ENCODE data around the gene HRC.

The HRC gene

DNA sequence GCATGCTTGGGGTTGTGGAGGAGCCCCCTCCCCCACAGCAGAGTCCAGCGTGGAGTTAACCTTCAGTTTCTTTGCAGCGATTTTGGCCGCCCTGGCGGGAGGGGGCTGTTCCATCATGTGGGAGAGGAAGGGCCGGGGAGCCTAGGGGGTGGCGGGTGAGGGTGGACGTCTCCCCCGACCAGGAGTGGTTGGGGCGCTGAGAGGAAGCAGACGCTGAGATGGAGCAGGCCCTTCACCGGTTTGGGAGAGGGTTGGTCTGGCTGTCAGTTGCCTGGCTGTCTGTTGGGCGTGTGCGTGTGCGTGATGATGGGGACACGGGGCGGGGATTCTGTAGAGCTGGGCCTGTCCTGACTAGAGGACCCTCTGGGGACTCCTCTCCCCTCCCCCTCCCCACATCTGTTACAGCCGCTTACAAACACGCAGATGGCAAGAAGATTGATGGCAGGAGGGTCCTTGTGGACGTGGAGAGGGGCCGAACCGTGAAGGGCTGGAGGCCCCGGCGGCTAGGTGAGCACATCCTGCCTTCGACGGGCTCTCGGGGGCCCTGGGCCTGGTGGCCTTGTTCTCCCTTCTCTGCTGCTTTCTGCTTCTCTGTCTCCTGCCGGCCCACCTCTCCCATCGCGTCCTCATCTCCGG, 50.8 kb downstream of the HRC start:
- no peak overlapping the region for H3K4me3 ChIP-seq (ENCODE audit: low read length)
- TF ChIP-seq, protein P1, sequence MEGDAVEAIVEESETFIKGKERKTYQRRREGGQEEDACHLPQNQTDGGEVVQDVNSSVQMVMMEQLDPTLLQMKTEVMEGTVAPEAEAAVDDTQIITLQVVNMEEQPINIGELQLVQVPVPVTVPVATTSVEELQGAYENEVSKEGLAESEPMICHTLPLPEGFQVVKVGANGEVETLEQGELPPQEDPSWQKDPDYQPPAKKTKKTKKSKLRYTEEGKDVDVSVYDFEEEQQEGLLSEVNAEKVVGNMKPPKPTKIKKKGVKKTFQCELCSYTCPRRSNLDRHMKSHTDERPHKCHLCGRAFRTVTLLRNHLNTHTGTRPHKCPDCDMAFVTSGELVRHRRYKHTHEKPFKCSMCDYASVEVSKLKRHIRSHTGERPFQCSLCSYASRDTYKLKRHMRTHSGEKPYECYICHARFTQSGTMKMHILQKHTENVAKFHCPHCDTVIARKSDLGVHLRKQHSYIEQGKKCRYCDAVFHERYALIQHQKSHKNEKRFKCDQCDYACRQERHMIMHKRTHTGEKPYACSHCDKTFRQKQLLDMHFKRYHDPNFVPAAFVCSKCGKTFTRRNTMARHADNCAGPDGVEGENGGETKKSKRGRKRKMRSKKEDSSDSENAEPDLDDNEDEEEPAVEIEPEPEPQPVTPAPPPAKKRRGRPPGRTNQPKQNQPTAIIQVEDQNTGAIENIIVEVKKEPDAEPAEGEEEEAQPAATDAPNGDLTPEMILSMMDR (IDR thresholded peaks at IDR 0.05; ENCODE audit: insufficient read depth, low read depth, low read length, missing control alignments): no peak

DNA sequence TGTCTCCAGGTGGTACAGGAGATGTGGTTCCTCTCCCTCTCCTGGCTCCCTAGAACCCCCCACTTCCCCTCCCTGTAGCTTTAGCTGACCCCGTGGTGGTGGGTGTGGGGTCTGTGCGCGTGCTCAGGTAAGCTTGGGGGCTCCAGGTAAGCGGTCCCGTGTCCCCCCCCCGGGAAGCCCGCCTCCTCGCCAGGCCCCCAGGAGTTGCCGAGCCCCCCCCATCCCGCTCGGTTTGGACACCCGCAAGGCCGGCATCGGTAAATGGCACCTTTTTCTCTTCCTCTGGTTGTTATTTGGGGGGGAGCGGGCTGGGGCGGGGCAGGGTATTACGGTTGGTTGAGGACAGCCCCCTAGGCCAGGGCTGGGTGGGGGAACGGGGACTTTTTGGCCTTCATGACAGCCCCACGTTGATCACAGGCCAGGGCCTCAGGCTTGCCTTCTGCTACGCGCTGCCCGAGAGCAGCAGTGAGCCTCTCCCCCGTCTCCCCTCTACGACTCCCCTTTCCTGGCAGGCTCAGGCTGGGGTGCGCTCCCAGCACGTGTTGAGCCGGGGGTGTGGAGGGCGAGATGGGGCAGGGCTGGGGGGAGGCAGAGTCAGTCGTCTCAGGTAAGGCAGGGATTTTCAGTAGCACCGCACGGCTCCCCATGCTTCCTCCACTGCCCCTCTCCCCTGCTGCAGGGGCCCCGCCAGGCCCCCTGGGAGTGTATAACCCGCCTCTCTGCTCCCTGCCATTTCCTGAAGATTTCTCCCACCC, 51.7 kb downstream of the HRC start:
- DNase-seq (ENCODE audit: low read depth): no peak
- TF ChIP-seq, protein P1 (IDR thresholded peaks at IDR 0.05; ENCODE audit: insufficient read depth, low read depth, low read length, missing control alignments): no peak
- H3K4me3 ChIP-seq (ENCODE audit: low read length): no peak overlapping the region

More for the DNA sequence above, 50.8 kb downstream of the HRC start:
- DNase-seq (ENCODE audit: low read depth): no peak

DNA sequence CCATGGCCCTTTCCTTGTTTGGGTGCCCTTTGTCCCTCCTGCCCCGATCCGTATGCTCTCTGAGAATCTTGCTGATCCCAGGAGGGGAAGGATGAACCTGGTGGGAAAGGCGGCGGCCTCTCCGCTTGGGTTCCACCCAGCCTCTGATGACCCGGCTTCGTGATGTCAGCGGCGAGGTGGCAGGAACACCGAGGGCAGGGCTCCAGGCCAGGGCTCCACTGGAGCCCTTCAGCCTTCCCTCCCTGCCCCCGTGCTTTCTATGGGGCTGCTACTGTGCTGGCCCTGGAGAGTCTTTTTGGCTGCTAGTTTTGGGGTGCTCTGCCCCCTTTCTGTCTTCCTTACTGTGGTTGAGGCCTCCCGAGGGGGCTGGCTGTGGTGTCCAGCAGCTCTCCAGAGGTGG, 52.9 kb downstream of the HRC start:
- H3K4me3 ChIP-seq (ENCODE audit: low read length): no peak overlapping the region
- TF ChIP-seq, protein P1 (IDR thresholded peaks at IDR 0.05; ENCODE audit: insufficient read depth, low read depth, low read length, missing control alignments): no peak
- DNase-seq (ENCODE audit: low read depth): no peak
